PC-3 (cell line): Measurements from ENCODE around the gene GRB2. TPM values are rescaled to one million over a fixed set of nuclear protein-coding genes. Genes with fewer than 3 reads are reported as not detected.

Source experiments
- ATAC-seq: fragments of 200-7000 bp; cut with Tn5 transposase; 2 replicates; pipeline ENCODE4 v1.9.1; 2020; ENCODE audit warnings: mild to moderate bottlenecking, moderate library complexity
- BruUV-seq: library from RNA; stranded (reverse); fragments of 400-500 nt; replicated peaks from 2 replicates; lab custom pipeline; 2021; lab: Mats Ljungman, UMichigan
- CTCF ChIA-PET: fragments of 300-600 bp; sonication (Branson Sonifier 250); formaldehyde crosslinking; loops from one replicate; lab custom pipeline; 2022; ENCODE audit warnings: antibody characterized with exemption; lab: Charles Lee
- POLR2A ChIA-PET: fragments of 300-600 bp; sonication (Branson Sonifier 250); formaldehyde crosslinking; loops from one replicate; lab custom pipeline; 2022; ENCODE audit warnings: antibody characterized with exemption; ENCODE audit not compliant: unreplicated experiment; lab: Charles Lee
- DNase-seq: peaks from one replicate; pipeline ENCODE4 v3.0.0-alpha.2; 2015
- H2AFZ ChIP-seq: fragments of 300-600 bp; sonication (generic); 2 replicates; pipeline ENCODE4 v1.6.0; 2016; ENCODE audit warnings: antibody characterized with exemption, low read length
- H3F3A ChIP-seq: fragments of 300-600 bp; sonication (generic); one replicate; pipeline ENCODE4 v1.6.0; 2017; ENCODE audit warnings: antibody characterized with exemption, low read length, control low read depth, mild to moderate bottlenecking; ENCODE audit not compliant: unreplicated experiment
- H3K27ac ChIP-seq: fragments of 300-600 bp; sonication (generic); 2 replicates; pipeline ENCODE4 v1.5.1; 2016; ENCODE audit warnings: mild to moderate bottlenecking, low read length
- H3K27me3 ChIP-seq: fragments of 300-600 bp; sonication (generic); 2 replicates; pipeline ENCODE4 v1.6.1; 2016; ENCODE audit warnings: low read length, mixed read lengths
- H3K36me3 ChIP-seq: fragments of 300-600 bp; sonication (generic); 2 replicates; pipeline ENCODE4 v1.6.1; 2016; ENCODE audit warnings: low read depth, mixed run types, low read length, mixed read lengths
- H3K4me1 ChIP-seq: fragments of 300-600 bp; sonication (generic); 2 replicates; pipeline ENCODE4 v1.5.1; 2016; ENCODE audit warnings: low read length; ENCODE audit not compliant: insufficient read depth
- H3K4me2 ChIP-seq: fragments of 300-600 bp; sonication (generic); 2 replicates; pipeline ENCODE4 v1.6.0; 2016; ENCODE audit warnings: low read length
- H3K4me3 ChIP-seq: fragments of 300-600 bp; sonication (generic); 2 replicates; pipeline ENCODE4 v1.5.1; 2016; ENCODE audit warnings: mild to moderate bottlenecking, low read length, mixed read lengths
- H3K79me2 ChIP-seq: fragments of 300-600 bp; sonication (generic); 2 replicates; pipeline ENCODE4 v1.6.1; 2017; ENCODE audit warnings: low read length, mixed read lengths
- H3K9ac ChIP-seq: fragments of 300-600 bp; sonication (generic); 2 replicates; pipeline ENCODE4 v1.6.0; 2016; ENCODE audit warnings: mild to moderate bottlenecking, low read length
- H3K9me2 ChIP-seq: fragments of 300-600 bp; sonication (generic); replicated peaks from 2 replicates; pipeline ENCODE4 v1.6.1; 2016; ENCODE audit warnings: mixed run types, low read length, mixed read lengths
- H3K9me3 ChIP-seq: fragments of 300-600 bp; sonication (generic); 2 replicates; pipeline ENCODE4 v1.6.1; 2016; ENCODE audit warnings: low read length, mixed read lengths
- H4K20me1 ChIP-seq: fragments of 300-600 bp; sonication (generic); 2 replicates; pipeline ENCODE4 v1.6.1; 2016; ENCODE audit warnings: low read length, mixed read lengths
- EZH2 ChIP-seq: fragments of 300-600 bp; sonication (generic); IDR thresholded peaks from one replicate; pipeline ENCODE4 v1.6.1; 2017; ENCODE audit warnings: antibody characterized with exemption, mild to moderate bottlenecking, low read length; ENCODE audit not compliant: unreplicated experiment
- EZH2phosphoT487 ChIP-seq: fragments of 300-600 bp; sonication (generic); IDR thresholded peaks from 2 replicates; pipeline ENCODE4 v1.6.1; 2018; ENCODE audit warnings: mild to moderate bottlenecking, antibody characterized with exemption, low read length, borderline replicate concordance
- intact Hi-C: fragments of 100-400 bp; cut with micrococcal nuclease; formaldehyde crosslinking; loops from 2 replicates; pipeline ENCODE4 v1.9.0; 2023
- total RNA-seq: library from RNA; depleted of rRNA; stranded (reverse); fragments of >200 nt; gene quantifications from 2 replicates; pipeline ENCODE4 v1.2.3, GENCODE V29; 2014
- TF ChIP-seq, protein P1 (sequence below): fragments of 300-600 bp; sonication (generic); conservative IDR thresholded peaks from 2 replicates; pipeline ENCODE4 v1.5.1; 2017; ENCODE audit warnings: antibody characterized with exemption, low read depth, mild to moderate bottlenecking, low read length

GRB2 gene
- total RNA-seq, 1 experiment from 2014 or later, result 224 TPM

DNA sequence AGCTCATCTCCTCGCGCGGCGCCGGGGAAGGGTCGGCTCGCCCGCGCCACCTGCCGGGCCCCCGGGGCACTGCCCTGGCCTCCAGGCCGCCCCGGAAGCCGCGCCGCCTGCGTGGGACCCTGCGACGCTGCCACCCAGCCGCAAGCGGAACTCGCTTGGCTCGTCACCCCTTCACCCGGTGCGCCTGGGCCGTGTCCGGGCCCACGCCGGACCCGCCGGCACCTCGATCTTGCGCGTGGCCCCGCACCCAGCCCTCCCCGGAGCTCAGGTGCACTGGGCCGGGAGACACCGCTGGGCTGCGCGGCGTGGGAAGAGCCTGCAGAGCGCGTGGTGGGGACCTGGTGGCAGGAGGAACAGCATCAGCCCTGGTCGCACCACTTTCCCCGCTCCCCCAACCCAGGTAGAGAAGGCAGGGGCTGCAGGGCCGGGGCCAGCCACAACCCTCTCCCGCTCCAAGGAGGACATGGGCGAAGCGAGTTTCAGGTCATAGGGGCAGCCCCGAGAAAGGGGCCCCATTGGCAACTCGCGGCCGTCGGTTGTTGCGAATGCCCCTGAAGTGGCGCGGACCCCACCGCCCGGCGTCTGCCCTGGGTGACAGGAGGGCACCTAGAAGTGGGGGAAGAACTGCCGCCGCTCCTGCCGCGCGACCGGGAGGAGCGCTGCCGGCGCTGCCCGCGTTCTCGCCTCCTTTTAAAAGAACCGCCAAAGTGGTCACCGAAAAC lies 134.1 kb downstream of the GRB2 start:
- no peaks in the 10 kb centered on the region for H3K27me3 ChIP-seq
- no peak for TF ChIP-seq EZH2
- TF ChIP-seq, protein P1, sequence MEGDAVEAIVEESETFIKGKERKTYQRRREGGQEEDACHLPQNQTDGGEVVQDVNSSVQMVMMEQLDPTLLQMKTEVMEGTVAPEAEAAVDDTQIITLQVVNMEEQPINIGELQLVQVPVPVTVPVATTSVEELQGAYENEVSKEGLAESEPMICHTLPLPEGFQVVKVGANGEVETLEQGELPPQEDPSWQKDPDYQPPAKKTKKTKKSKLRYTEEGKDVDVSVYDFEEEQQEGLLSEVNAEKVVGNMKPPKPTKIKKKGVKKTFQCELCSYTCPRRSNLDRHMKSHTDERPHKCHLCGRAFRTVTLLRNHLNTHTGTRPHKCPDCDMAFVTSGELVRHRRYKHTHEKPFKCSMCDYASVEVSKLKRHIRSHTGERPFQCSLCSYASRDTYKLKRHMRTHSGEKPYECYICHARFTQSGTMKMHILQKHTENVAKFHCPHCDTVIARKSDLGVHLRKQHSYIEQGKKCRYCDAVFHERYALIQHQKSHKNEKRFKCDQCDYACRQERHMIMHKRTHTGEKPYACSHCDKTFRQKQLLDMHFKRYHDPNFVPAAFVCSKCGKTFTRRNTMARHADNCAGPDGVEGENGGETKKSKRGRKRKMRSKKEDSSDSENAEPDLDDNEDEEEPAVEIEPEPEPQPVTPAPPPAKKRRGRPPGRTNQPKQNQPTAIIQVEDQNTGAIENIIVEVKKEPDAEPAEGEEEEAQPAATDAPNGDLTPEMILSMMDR, result peak; percentile 57
- no peak for TF ChIP-seq EZH2phosphoT487
- H2AFZ ChIP-seq, result peak overlapping the region; percentile 89
- H3K36me3 ChIP-seq, result peaks cover 6% of the 10 kb centered on the region; the same call in 1 of the 2 replicates
- CTCF ChIA-PET, result interaction anchor here (0.6 to 3.0 kb wide), 19 partner anchors 10 to 301 kb away, joined by 3 to 60 read pairs (median 5); partner anchors contain the start of genes GGA3, GRB2, MRPS7 and SLC25A19
- peak overlapping the region; percentile 73 for H3K4me3 ChIP-seq
- H3K27ac ChIP-seq, result peak overlapping the region; percentile 36
- no TSS peak for BruUV-seq
- POLR2A ChIA-PET, result interaction anchor here (0.5 to 2.3 kb wide), 7 partner anchors 9 to 1663 kb away, joined by 3 to 25 read pairs (median 3); partner anchors contain the start of genes GGA3, GRB2, MRPS7 and SLC25A19
- peaks cover 20% of the 10 kb centered on the region for H3K4me1 ChIP-seq
- peaks cover 4% of the 10 kb centered on the region for H3F3A ChIP-seq
- peak overlapping the region; percentile 87 for H3K9ac ChIP-seq
- DNase-seq, result peak; percentile 90
- intact Hi-C loops, result loop anchor here (1.0 to 2.0 kb wide), 2 partner anchors 18 to 141 kb away; partner anchors contain the start of gene SLC25A19
- H4K20me1 ChIP-seq, result no peaks in the 10 kb centered on the region
- no peaks in the 10 kb centered on the region for H3K9me3 ChIP-seq
- H3K4me2 ChIP-seq, result peak overlapping the region; percentile 90
- peak; percentile 53 for ATAC-seq
- peaks cover 21% of the 10 kb centered on the region for H3K79me2 ChIP-seq
- H3K9me2 ChIP-seq, result no peaks in the 10 kb centered on the region

DNA sequence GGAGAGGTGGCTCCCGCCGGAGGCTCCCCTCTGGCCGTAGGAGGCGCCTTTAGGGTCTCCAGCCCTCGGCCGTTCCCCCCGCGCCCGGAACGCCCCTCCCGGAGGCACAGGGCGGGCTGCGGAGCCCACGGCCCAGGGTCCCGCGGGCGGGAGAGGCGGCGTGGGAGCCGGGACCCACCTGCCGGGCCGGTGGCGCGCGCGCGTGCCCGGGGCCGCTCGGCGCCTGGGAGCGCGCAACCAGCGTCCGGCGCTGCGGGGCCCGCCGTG lies 134.6 kb downstream of the GRB2 start, which contains the start of gene MIF4GD:
Gene MIF4GD (minus strand): TSS at position 266 of the 267 bp plus-strand sequence. CDS start 1,036 bp downstream, outside the sequence.
- Histone ChIP-seq H3K36me3 (peaks cover 11% of the 10 kb centered on the region), H3K9me3 (no peaks in the 10 kb centered on the region), H3F3A (peaks cover 4% of the 10 kb centered on the region), H3K27ac (peak within 1 kb of the TSS; percentile 43), H3K9ac (peak within 1 kb of the TSS; percentile 88), H3K4me3 (peak within 1 kb of the TSS; percentile 97), H3K9me2 (no peaks in the 10 kb centered on the region), H3K4me1 (peaks cover 20% of the 10 kb centered on the region), H4K20me1 (no peaks in the 10 kb centered on the region), H3K4me2 (peak within 1 kb of the TSS; percentile 98), H2AFZ (peak within 1 kb of the TSS; percentile 99), H3K79me2 (peaks cover 21% of the 10 kb centered on the region), H3K27me3 (no peaks in the 10 kb centered on the region)
- intact Hi-C loops, result loop anchor here (1.0 to 2.0 kb wide), 4 partner anchors 10 to 142 kb away; partner anchors contain the start of genes GGA3, MRPS7 and SLC25A19
- no peak for DNase-seq
- BruUV-seq, result no TSS peak
- TF ChIP-seq, protein P1, result no peak
- no peak for TF ChIP-seq EZH2
- CTCF ChIA-PET, result interaction anchor here (0.6 to 3.0 kb wide), 18 partner anchors 10 to 302 kb away, joined by 3 to 60 read pairs (median 6); partner anchors contain the start of genes GGA3, GRB2, MRPS7 and SLC25A19
- POLR2A ChIA-PET, result interaction anchor here (0.5 to 2.3 kb wide), 6 partner anchors 9 to 362 kb away, joined by 3 to 25 read pairs (median 4); partner anchors contain the start of genes GGA3, GRB2, MRPS7 and SLC25A19
- ATAC-seq, result no peak
